Left forelimb (tissue), 1 donor: ENCODE measurements around the gene NAA38.
"Not testable (repeated sequence)": the region's sequence is repeated elsewhere in the genome, so short reads cannot be mapped to it uniquely, and the experiment has no call there.

Experiments
- DNase-seq: peaks from one replicate; pipeline ENCODE4 v3.0.0-alpha.2; 2018; ENCODE audit warnings: low spot score

Gene NAA38

GRCh38 chr17:7824021-7824924 lies 33.1 kb downstream of the NAA38 start:
- DNase-seq, result no peak

- DNase-seq, result no peak
Observed at GRCh38 chr17:7823581-7824001, 33.8 kb downstream of the NAA38 start.

GRCh38 chr17:7822126-7822525 lies 35.2 kb downstream of the NAA38 start:
- DNase-seq, result no peak

GRCh38 chr17:7820231-7820630 lies 37.1 kb downstream of the NAA38 start:
- no peak for DNase-seq

GRCh38 chr17:7818746-7819645 lies 38.4 kb downstream of the NAA38 start:
- no peak for DNase-seq

- DNase-seq, result no peak
Observed at GRCh38 chr17:7818026-7818425, 39.3 kb downstream of the NAA38 start.

- no peak for DNase-seq
Observed at GRCh38 chr17:7817643-7817964, 39.8 kb downstream of the NAA38 start.

GRCh38 chr17:7816926-7817642 lies 40.3 kb downstream of the NAA38 start:
- DNase-seq, result no peak

GRCh38 chr17:7814969-7815368 lies 42.4 kb downstream of the NAA38 start:
- no peak for DNase-seq

- DNase-seq, result no peak
Observed at GRCh38 chr17:7811251-7811650, 46.1 kb downstream of the NAA38 start.

- not testable (repeated sequence) for DNase-seq
Observed at GRCh38 chr17:7809791-7810343, 47.5 kb downstream of the NAA38 start.

GRCh38 chr17:7809086-7809790 lies 48.1 kb downstream of the NAA38 start:
- no peak for DNase-seq

GRCh38 chr17:7807206-7807605 lies 50.2 kb downstream of the NAA38 start:
- DNase-seq, result no peak
